K562 (cell line): ENCODE measurements around the gene DUS3L.

Experiments
- ARID1B ChIP-seq: fragments of 450-650 bp; IDR thresholded peaks from 2 replicates; pipeline ENCODE4 v1.6.1; 2016; ENCODE audit warnings: antibody characterized with exemption, mild to moderate bottlenecking, inconsistent platforms
- ETV6 ChIP-seq, 3 experiments: fragments of 150-350 bp in 1 of 3; sonication (generic) in 1 of 3; formaldehyde crosslinking in 1 of 3; IDR thresholded peaks; 2 replicates each; pipeline versions ENCODE4 v1.6.1 to v1.8.0; 2014 to 2022; ENCODE audit warnings: borderline replicate concordance in 2 of 3, low read depth in 2 of 3, antibody characterized with exemption in 1 of 3, low read length in 1 of 3, mild to moderate bottlenecking in 1 of 3, missing genetic modification reagents in 1 of 3
- PHB ChIP-seq: fragments of 250-450 bp; sonication (Bioruptor Pico); IDR thresholded peaks from 2 replicates; pipeline ENCODE4 v1.5.0; 2021
- TF ChIP-seq, protein P1 (sequence below), 3 experiments: IDR thresholded peaks in 2 of 3; conservative IDR thresholded peaks in 1 of 3; 2 replicates each; pipeline ENCODE4 v1.5.1; 2011 to 2012; ENCODE audit warnings: low read length in 3 of 3, mild to moderate bottlenecking in 3 of 3, control low read depth in 2 of 3, improper control_type of control experiment in 1 of 3, inconsistent platforms in 1 of 3, low read depth in 1 of 3, mixed read lengths in 1 of 3, moderate library complexity in 1 of 3; ENCODE audit not compliant: insufficient read depth in 2 of 3

DNA sequence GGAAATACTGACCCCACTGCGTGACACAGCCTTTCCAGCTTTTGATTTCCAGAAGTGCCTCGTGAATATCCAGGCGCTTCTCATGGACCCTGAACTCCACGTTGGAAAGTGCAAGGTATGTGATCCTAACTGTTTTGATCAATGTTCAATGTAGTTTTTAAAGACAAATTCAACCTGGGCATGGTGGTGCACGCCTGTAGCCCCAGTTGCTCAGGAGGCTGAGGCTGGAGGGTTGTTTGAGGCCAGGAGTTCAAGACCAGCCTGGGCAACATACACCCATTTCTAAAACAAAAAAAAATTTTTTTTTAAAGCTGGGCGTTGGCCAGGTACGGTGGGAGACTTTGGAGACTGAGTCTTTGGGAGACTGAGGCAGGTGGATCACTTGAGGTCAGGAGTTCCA, 39.3 kb downstream of the DUS3L start:
- TF ChIP-seq ETV6 (IDR thresholded peaks at IDR 0.05; ENCODE audit: borderline replicate concordance in 1 of 2, low read depth in 2 of 2, low read length in 1 of 2) (no peak), ETV6 (CRISPR knock-in tag; IDR thresholded peaks at IDR 0.05; ENCODE audit: borderline replicate concordance) (no peak), PHB (CRISPR knock-in tag) (no peak), ARID1B (no peak)
- TF ChIP-seq, protein P1, sequence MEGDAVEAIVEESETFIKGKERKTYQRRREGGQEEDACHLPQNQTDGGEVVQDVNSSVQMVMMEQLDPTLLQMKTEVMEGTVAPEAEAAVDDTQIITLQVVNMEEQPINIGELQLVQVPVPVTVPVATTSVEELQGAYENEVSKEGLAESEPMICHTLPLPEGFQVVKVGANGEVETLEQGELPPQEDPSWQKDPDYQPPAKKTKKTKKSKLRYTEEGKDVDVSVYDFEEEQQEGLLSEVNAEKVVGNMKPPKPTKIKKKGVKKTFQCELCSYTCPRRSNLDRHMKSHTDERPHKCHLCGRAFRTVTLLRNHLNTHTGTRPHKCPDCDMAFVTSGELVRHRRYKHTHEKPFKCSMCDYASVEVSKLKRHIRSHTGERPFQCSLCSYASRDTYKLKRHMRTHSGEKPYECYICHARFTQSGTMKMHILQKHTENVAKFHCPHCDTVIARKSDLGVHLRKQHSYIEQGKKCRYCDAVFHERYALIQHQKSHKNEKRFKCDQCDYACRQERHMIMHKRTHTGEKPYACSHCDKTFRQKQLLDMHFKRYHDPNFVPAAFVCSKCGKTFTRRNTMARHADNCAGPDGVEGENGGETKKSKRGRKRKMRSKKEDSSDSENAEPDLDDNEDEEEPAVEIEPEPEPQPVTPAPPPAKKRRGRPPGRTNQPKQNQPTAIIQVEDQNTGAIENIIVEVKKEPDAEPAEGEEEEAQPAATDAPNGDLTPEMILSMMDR (IDR thresholded peaks at IDR 0.05 in 2 of 3, conservative IDR thresholded peaks at IDR 0.05 in 1 of 3; ENCODE audit: insufficient read depth in 2 of 3, low read depth in 1 of 3, low read length in 3 of 3), result no peak
